KG1 (cell line): Measurements from ENCODE around the gene CTSZ.
"Not testable (repeated sequence)": the region's sequence is repeated elsewhere in the genome, so short reads cannot be mapped to it uniquely, and the experiment has no call there.

Source experiments
- DNase-seq: peaks from one replicate; lab custom pipeline; 2025; lab: John Stamatoyannopoulos, UW

Gene CTSZ

DNA sequence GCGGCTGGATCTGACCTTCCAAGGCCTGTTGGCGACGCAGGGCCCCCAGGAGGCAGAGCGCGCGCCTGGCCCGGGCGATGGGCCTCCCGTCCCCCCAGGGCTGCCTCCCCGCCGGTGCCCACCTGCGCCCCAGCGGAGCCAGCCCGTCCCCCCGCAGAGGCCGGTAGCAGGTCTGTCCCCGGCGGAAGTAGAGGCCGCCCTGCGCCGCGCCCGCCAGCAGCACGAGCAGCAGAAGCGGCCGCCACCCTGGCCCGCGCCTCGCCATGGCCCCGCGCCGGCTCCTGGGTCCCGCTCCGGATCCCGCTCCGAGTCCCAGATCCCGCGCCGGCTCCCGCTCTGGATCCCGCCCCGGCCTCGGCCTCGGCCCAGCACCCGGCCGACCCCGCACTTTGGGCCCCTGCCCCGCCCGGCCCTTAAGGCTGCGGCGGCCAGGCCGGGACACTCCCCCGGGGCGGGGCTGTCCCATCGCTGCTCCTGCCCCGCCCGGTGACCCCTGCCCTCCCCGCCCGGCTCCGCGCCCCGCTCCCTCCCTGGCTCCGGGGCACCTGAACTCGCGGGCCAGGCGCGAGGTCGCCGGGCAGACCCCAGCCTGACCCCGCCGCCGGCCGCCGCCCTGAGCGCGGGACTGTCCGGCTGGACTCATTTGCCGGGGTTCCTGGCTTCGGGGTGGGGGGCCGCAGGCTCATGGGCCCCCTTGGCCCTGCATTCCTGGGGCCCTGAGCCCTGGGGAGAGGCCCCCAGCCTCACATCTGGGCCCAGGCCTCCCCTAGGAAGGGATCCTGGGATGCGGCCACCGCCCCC, at the start of gene CTSZ:
Gene CTSZ, minus strand, starts transcription at position 391 of the 801 bp plus-strand sequence. Its CDS starts 126 bp downstream, at position 265.
- no peak for DNase-seq

DNA sequence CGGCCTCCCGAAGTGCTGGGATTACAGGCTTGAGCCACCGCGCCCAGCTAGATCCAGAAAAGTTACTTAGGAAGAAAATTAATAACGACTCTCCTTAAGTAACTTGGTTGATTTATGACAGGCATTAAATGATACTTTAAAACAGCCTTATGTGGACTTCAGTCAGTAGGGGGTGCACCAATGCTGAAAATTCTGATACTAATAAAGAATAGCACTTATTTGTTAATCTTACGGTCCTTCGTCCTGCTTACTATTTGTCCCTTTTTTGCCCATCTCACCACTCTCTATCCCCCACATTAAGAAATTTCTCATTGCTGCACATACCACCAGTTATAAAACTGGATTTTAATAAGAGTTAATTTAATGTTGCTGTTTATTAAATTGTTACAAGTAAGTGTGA, 48.2 kb upstream of the CTSZ start:
- no peak for DNase-seq

DNA sequence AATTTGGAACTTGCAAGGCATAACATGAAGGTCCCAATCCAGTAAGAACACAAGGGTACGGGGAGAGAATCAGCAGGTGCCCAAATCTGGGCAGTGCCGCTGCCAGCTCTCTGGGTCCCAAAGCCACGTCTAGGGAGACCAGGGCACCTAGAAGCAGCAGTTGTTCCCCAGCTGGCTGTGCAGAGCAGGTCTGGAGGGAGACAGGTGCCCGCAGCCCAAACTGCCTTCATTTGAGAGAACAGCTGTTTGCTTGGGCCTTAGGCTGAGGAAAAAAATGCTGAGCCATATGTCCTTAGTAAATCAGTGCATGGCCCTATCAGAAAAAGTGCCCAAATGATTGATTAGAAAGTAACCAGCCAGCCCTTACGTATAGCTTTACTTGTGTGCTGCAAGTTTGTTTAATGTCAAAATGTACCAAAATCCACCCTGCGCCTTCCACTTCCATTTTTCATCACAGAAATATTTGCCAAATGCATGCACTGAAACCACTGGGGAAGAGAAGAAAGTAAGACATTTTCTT, 44.7 kb upstream of the CTSZ start:
- DNase-seq = no peak

DNA sequence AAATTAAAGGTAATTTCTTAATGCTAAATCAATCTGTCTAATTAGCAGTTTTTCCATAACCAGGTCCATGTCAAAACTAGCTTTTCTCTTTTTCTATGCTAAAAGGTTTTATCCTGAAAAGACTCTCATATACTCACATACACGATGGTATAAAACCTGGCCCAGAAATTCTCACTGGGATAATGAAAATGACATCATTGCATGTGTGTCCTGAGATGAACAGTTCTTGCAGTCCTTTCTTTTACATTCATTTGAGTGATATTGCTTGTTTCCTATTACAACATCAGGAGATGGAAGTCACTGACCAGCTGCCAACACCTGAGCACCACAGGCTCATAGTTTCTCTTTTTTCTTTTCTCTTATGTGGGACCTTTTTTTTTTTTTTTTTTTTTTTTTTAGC, 43.4 kb upstream of the CTSZ start:
- no peak for DNase-seq

DNA sequence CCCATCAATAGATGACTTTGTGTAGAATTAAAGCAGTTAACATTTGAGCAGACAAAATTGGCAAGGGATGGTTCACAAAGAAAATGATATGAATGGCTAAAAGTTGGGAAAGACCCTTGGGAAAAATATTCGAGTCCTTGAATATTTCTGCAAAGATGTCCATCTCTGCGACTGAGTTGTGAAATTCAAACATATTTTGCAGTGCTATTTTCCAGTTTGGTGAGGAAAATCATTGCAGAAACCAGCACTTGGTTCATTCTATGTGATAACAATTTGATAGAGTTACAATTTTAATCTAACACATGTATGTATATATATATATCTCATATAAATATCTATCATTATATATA, 41.6 kb upstream of the CTSZ start:
- no peak for DNase-seq

DNA sequence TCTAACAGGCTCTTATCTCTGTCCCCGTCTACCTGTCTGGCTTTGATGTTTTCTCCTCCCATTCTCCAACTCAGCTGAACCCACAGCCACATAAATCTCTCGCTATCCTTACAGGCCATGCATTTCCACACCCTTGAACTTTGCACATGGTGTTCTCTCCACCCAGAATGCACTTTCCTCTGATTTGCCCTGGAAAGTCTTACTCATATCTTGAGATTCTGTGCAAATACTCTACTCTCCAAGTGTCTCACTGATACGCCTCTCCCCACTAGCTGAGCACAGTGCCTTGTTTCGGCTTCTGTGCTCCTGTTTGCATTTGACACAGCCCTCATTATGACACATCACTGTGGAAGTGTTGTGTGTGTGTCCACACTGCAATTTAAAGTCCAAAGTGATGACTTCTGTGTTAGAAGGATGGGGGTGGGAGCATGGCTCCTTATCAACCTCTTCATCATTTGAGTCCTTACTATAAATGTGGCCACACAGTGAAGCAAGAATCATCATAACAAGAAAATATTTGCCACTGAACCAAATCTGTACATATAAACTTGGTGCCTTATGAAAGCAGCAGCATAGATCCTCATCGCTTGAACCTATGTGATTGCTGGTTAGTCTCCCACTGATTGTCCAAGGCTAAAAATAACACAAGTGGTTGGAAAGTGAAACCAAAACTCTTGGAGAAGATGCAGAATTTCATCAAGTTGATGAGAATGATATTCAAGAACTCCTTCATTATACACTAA, 41.1 kb upstream of the CTSZ start:
- no peak for DNase-seq

DNA sequence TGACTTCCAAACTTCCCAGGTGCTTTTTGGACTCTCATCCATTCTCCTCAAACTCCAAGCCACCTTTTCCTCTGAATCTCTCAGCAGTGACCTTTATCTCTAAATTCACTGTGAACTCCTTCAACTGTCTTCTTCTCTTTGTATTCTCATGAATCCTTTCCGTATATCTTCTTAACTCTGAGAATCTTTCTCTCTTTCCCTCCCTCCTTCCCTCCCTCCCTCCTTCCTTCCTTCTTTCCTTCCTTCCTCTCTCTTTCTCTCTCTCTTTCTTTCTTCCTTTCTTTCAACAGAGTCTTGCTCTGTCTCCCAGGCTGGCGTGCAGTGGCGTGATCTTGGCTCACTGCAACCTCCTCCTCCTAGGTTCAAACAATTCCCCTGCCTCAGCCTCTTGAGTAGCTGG, 39.8 kb upstream of the CTSZ start:
- DNase-seq = no peak

DNA sequence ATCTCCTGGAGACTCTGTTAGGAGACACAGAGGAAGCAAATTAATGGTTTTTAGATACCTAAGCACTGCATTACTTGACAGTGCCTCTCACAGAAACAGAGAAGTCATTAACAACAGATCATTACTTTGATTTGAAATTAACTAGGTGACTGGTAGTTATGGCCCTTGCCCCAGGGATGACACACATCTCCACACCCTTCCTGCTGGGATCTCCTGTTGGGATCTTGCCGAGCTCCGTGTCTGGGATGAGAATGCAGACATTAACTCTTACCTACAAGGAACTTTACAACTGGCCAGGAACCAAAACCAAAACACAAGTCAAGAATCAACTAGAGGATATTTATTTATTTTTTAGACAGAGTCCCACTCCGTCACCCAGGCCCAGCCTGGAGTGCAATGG, 37.7 kb upstream of the CTSZ start:
- DNase-seq = no peak

DNA sequence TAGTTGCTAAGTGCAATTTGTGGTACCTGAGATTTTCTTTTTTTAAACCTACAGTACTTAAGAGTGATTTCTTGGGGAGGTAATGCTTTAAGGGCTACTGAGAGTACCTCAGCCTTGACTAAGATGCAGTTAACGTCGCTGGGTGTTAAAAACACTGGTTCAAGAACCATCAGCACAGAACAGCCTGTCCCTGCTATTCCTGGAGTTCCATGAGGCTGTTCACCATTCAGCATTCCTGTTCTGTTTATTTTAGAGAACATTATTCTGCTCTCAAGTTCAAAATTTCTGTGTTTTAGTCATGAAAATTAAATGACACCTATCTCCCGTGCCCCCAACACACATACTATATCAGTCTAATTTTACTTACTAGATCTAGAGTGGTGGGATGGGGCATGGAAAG, 37.2 kb upstream of the CTSZ start:
- DNase-seq = no peak

DNA sequence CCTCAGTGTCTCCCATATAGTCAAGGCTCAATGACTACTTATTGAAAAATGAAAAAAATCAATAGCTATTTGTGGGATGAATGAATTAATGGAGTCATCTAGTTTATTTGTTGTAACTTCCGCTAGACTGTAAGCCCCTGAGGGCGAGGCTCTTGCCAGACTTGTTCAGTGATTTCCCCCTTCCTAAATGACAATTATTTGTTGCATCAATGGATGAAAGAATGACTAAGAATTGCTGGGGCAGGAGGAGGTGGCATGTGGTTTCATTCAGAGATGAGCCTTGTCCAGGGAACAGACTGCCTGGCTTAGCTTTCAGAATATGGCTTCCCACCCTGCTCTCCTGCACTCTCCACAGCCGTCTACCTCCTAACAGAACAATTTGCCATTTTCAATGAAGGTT, 36.6 kb upstream of the CTSZ start:
- DNase-seq = no peak

DNA sequence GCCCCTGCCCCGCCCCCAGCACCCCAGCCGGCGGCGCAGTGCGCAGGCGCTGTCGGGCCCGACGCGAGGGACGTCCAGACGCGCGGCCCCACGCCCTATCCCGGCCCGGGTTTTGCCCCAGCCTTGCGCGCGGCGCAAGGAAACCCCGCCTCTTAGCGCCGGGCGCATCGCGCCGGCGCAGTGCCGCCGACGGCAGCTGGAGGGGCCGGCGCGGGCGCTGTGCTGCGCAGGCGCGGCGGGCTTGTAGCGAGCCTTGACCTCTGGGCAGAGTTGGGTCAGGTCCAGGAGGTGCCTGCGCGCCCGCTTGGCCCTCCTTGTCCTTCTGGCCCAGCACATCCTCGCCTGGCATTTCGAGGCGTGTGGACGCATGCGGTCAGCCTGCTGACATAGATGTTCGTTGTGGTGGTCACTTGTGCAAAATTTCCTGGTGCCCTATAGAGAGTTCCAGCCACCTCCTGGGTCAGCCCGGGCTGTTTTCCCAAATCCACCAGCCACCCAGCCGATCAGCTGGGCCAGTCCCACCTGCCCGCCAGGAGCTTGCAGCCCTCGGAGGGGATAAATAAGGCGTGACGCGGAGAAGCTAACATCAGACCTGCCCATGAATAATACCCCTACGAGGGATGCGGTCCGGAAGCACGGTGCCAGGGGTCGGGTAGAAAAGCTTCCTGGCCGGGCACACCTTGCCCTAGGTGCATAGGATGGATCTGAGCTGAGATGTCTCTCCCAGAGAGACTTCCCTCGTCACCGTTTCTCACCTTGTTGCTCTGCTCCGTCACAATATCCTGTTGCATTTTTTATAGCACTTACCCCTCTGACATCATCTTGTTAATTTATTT, 36.0 kb upstream of the CTSZ start:
- peak; percentile 92 for DNase-seq

DNA sequence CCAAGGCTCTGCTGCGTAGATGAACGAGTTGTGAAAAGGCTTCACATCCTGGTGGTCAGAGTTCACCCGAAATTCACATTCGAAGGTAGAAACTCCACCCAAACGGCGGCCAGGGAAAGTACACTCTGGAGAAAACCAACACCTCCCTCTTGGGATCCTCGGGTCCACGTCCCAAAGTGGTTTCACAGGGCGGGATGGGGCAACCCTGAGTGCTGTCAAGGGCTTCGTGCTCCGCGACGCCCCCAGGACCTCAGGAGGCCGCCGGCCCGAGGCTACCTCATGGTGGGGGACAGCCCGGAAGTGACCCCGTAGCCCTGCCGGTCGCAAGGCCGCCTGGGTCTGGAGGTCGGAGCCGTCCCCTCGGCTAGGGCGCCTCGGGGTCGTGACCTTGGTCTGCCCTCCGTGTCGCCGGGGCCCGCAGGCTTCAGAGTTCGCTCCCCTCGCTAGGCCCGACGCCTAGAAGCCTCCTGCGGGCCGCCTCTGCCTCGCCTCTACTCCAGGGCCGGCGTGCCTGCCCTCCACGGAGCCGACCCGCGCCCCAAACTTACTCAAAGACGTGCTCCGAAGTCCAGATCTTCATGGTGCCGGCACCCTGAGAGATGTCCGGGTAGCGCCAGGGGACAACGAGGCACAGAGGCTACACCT, 35.2 kb upstream of the CTSZ start, which contains the start of gene PRELID3B:
Gene PRELID3B, minus strand, starts transcription at position 636 of the 645 bp plus-strand sequence. Its CDS starts 56 bp downstream, at position 580.
- DNase-seq = no peak

DNA sequence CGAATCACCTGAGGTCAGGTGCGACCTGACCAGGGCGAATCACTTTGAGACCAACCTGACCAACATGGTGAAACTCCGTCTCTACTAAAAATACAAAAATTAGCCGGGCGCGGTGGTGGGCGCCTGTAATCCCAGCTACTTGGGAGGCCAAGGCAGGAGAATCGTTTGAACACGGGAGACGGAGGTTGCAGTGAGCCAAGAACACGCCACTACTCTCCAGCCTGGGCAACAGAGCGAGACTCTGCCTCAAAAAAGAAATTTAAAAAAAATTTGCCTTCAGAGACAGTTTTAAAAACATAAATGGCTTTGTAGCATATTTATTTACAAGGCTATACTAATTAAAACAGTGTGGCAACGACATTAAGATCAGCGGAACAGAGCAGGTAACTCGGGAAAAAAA, 34.4 kb upstream of the CTSZ start:
- DNase-seq = not testable (repeated sequence)

DNA sequence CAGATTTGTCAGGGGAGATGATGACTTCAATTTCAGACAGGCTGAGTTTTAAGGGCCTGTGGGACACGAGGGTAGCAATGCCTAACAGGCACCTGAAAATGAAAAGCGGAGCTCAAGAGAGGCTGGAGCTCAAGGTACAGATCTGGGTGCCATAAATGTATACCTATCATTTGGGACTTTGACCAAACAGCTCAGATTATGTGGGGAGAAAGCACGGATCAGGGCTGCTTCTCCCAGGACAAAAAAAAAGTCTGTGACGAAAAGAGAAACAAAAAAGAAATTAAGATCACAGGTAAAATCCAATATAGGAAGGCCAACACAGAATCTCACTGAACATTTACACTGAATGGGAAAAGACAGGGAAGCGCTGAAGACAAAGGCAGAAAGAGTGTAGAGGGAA, 33.6 kb upstream of the CTSZ start:
- DNase-seq = no peak

DNA sequence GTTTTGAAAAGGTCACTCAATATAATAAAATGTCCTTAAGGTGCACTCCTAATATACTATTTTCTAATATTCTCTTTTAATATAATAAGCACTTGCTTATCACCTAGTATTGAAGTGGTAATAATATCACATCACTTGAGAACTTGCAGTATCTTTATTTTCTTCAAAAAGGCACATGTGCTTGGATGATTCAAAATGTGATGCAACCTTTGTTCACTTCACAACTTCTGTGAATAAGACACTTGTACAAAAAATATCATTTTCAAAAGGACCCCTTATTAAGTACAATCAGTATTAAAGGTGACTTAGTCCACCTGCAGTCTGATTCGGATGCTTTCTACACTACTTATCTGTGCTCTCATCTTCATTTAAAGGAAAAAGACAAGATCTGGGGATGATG, 32.2 kb upstream of the CTSZ start:
- DNase-seq = no peak

DNA sequence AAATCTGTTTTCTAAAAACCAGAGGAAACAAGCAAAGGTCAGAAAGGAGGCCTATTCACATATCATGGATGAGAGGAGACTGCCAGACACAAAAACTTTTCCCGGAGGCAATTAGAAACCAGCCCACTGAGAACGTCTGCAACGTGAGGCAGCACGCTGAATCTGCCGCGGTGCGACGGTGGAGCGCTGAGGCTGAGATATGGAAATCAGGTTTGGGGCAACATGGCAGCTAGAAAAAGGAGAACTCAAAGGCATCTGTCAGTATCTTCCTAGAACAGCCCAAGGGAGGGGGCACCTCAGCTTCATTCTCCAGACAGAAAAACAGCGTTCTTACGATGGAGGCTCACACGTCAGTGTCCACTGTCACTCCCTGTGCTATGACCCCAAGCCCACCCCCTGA, 30.3 kb upstream of the CTSZ start:
- DNase-seq = no peak

DNA sequence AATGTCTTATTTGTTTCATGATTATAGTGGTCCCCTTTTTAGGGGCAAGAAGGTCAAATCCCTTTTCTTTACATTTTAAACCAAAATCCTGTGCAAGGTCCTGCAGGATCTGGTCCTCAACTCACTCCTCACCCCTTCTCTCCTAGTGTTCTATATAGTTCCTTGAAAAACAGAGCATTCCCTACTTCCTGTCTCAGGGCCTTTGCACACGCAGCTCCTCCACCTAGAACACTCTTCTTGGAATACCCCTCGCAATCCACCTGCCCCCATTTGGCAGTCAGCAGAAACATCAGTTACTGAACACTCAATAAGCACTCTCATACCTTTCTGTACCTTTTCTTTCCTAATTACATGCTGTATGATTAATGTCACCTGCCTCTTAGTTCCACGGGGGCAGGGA, 28.3 kb upstream of the CTSZ start:
- no peak for DNase-seq

DNA sequence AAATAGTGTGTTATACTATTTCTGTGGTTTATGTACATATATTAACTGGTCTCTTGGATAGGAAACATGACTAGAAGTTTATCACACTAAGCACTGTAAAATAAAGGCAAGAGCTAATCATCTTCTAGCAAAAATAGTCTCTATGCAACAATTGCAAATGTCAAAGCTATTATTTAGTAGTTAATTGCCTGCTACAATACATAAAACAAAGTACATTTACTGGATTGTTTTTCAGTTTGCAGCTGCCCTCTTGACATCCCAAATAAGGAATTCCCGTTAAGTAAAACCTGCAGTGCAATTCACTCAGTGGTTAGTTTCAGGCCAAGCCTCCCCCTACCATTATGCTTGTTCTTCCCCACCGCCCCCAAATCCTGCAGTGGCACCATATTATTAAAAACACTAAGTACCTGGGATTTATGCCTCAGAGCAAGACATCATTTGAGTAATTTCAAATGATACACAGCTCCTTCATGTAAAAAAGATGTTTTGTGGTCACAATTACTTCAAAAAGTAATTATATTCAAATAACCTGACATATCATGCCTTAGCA, 26.6 kb upstream of the CTSZ start:
- DNase-seq = no peak

DNA sequence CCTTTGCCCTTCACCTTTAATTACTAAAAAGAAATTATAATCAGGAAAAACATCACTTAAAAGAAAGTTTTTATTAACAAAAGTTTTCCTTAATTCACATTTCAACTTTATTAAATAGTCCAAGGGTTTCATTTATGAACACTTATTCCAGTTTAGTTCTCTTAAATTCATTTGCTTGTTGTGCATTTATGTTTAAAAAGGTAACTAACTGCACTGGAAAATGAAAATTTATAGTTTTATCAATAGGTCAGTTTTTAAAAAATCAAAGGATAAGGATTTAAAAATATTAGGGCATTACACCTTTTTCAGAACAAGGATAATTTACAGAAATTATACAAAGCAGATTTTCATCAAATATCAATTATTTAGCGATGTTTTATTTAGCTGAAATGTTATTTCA, 26.0 kb upstream of the CTSZ start:
- DNase-seq = no peak

DNA sequence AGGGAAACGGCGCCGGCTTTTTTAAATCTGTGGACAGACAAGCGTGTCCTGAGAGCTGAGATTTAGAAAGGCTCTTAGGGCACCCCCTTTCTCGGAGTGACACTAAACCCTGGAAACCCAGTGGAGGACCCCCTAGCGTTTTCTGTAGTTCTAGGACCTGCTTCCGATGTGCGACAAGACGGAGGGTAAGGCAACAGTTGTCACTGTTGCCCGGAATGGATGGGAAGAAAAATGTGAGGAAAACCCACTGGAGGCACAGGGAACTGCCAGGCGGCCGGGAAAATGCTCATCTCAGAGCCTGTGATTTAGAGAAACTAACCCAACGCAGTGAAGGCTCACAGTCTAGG, 25.6 kb upstream of the CTSZ start:
- no peak for DNase-seq

DNA sequence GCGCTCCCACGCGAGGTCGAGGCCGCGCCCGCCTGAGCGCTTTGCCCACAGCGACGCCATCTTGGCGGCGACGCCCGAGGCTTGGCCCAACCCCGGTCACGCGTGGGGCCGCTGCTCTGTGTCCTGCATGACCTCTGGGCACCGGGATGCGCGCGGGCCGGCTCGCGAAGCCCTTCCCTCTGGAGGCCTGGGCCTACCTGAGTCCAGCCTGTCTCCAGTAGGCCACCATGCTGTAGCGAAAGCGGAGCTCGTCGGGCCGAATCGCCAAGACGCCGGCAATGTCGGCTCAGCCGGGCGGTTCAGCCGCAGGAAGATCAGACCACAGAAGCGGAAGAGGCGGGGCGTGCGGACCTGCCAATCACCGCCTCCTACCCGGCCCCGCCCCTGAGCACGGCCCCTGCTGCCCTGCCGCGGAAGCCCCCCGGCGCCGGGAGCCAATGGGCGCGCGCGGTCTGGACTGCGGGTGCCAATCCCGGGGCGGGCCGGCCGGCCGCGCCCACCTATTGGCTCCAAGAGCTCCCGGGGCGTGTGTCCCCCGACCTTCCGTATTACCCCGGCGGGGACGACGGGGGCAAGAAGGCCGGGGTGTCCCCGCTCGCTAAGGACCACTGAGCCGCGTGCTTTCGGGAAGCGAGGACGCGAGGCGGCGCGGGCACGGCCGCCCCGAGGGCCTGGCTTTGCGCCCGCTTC, 25.1 kb upstream of the CTSZ start, which contains the start of gene ATP5F1E:
Gene ATP5F1E, minus strand, starts transcription at position 313 of the 690 bp plus-strand sequence. Its CDS starts 84 bp downstream, at position 229.
- DNase-seq = peak; percentile 87
